ENCODE measurements around the gene IQSEC2. TPM values are rescaled to one million over a fixed set of nuclear protein-coding genes. Genes with fewer than 3 reads are reported as not detected.

IQSEC2 gene
- total RNA-seq, 1 donor from 2014 or later, result 18.1 TPM

GRCh38 chrX:53279296-53280237 is 1.8 kb downstream of the IQSEC2 start:
- no peak overlapping the region for H3K27ac Mint-ChIP-seq
- no peak overlapping the region for H3K4me3 Mint-ChIP-seq (ENCODE audit: low read depth)
- no peak for DNase-seq (ENCODE audit: low spot score, unreplicated experiment)
- peaks cover 3% of the 10 kb centered on the region for H3K4me1 Mint-ChIP-seq (ENCODE audit: low read depth)
- H3K27me3 Mint-ChIP-seq, result no peaks in the 10 kb centered on the region
- no peaks in the 10 kb centered on the region for H3K9me3 Mint-ChIP-seq (ENCODE audit: low read depth)
- H3K36me3 Mint-ChIP-seq (ENCODE audit: insufficient read depth), result no peaks in the 10 kb centered on the region
- TF ChIP-seq CTCF (IDR thresholded peaks at IDR 0.05; ENCODE audit: unreplicated experiment), result no peak

- no peaks in the 10 kb centered on the region for H3K36me3 Mint-ChIP-seq (ENCODE audit: insufficient read depth)
- H3K4me3 Mint-ChIP-seq (ENCODE audit: low read depth), result no peak overlapping the region
- TF ChIP-seq CTCF (IDR thresholded peaks at IDR 0.05; ENCODE audit: unreplicated experiment), result no peak
- H3K27ac Mint-ChIP-seq, result no peak overlapping the region
- DNase-seq (ENCODE audit: low spot score, unreplicated experiment), result no peak
- no peaks in the 10 kb centered on the region for H3K27me3 Mint-ChIP-seq
- H3K9me3 Mint-ChIP-seq (ENCODE audit: low read depth), result no peaks in the 10 kb centered on the region
- no peaks in the 10 kb centered on the region for H3K4me1 Mint-ChIP-seq (ENCODE audit: low read depth)
These were observed 8.5 kb downstream of the IQSEC2 start for GRCh38 chrX:53272808-53273337.

DNA sequence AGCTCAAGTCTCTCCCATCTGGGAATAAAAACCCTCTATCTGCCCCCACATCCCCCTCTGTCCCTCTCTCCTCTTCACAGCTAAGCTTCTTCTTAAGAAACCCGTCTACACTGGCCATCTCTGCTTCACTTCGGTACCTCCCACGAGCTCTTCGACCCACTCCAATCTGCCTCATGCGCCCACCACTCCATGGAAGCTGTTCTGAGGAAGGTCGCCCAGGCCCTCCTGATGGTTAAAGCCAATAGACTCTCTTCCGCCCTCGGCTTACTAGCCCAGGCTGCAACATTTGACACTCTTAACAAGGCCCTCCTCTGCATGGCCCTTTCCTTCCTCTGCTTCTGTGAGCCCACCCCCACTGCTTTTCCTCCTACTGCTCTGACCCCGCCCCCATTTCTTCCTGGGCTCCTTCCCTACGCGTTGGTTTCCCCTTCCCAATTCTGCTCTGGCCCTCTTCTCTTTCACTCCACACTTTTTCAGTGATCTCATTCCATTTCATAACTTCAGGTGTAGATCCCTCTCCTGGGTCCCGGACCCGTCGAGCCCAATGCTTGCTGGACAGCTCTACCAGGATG is 11.8 kb downstream of the IQSEC2 start:
- TF ChIP-seq CTCF (IDR thresholded peaks at IDR 0.05; ENCODE audit: unreplicated experiment), result no peak
- DNase-seq (ENCODE audit: low spot score, unreplicated experiment), result no peak
- H3K27me3 Mint-ChIP-seq, result no peaks in the 10 kb centered on the region
- H3K36me3 Mint-ChIP-seq (ENCODE audit: insufficient read depth), result peaks cover 2% of the 10 kb centered on the region
- peaks cover 10% of the 10 kb centered on the region for H3K9me3 Mint-ChIP-seq (ENCODE audit: low read depth)
- H3K4me1 Mint-ChIP-seq (ENCODE audit: low read depth), result peaks cover 8% of the 10 kb centered on the region
- H3K27ac Mint-ChIP-seq, result no peak overlapping the region
- no peak overlapping the region for H3K4me3 Mint-ChIP-seq (ENCODE audit: low read depth)

GRCh38 chrX:53268173-53268572 is 13.2 kb downstream of the IQSEC2 start:
- Mint-ChIP-seq H3K4me3 (ENCODE audit: low read depth) (no peak overlapping the region), H3K4me1 (ENCODE audit: low read depth) (peaks cover 11% of the 10 kb centered on the region), H3K9me3 (ENCODE audit: low read depth) (peaks cover 14% of the 10 kb centered on the region), H3K27ac (no peak overlapping the region), H3K36me3 (ENCODE audit: insufficient read depth) (peaks cover 2% of the 10 kb centered on the region), H3K27me3 (no peaks in the 10 kb centered on the region)
- DNase-seq (ENCODE audit: low spot score, unreplicated experiment), result no peak
- TF ChIP-seq CTCF (IDR thresholded peaks at IDR 0.05; ENCODE audit: unreplicated experiment), result no peak

DNA sequence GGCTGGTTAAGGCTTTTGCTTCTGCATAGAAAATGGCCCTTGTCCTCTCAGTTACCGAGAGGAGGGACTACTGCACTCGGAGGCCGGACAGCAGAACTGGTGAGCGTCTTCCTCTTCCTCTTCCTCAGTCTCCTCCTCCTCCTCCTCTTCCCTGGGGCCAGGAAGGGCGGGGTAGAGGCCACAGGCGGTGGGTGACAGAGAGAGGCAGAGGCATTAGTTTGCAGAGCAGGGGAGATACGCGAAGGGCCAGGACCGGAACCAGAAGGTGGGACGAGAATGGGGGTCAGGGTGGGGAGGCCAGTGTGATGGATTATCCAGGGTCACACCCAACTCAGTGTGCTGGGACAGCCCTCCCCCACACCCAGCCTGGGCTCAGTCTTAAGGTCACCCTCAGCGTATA is 14.5 kb downstream of the IQSEC2 start:
- H3K4me1 Mint-ChIP-seq (ENCODE audit: low read depth), result peaks cover 11% of the 10 kb centered on the region
- TF ChIP-seq CTCF (IDR thresholded peaks at IDR 0.05; ENCODE audit: unreplicated experiment), result no peak
- no peak overlapping the region for H3K4me3 Mint-ChIP-seq (ENCODE audit: low read depth)
- no peak overlapping the region for H3K27ac Mint-ChIP-seq
- no peaks in the 10 kb centered on the region for H3K27me3 Mint-ChIP-seq
- peaks cover 2% of the 10 kb centered on the region for H3K36me3 Mint-ChIP-seq (ENCODE audit: insufficient read depth)
- no peak for DNase-seq (ENCODE audit: low spot score, unreplicated experiment)
- peaks cover 18% of the 10 kb centered on the region for H3K9me3 Mint-ChIP-seq (ENCODE audit: low read depth)
